ENCODE measurements around the gene TPM3. TPM values are rescaled to one million over a fixed set of nuclear protein-coding genes. Genes with fewer than 3 reads are reported as not detected.
"Not testable (repeated sequence)": the region's sequence is repeated elsewhere in the genome, so short reads cannot be mapped to it uniquely, and the experiment has no call there.

The TPM3 gene
- total RNA-seq, 2 experiments from 2014 or later, result 235 to 420 TPM

- Histone ChIP-seq H4K20me1 (ENCODE audit: insufficient read depth, low read length) (no peaks in the 10 kb centered on the region), H3K4me3 (ENCODE audit: low read depth, low read length, poor library complexity, severe bottlenecking) (no peak overlapping the region), H2AFZ (ENCODE audit: low read length) (no peak overlapping the region), H3K9me3 (ENCODE audit: low read length) (no peaks in the 10 kb centered on the region), H3K9me2 (ENCODE audit: insufficient read depth, low read length) (no peaks in the 10 kb centered on the region), H3K36me3 (ENCODE audit: insufficient read depth, low read length) (peaks cover 85% of the 10 kb centered on the region), H3K4me1 (ENCODE audit: insufficient read depth, low read length, poor library complexity, severe bottlenecking) (no peaks in the 10 kb centered on the region), H3K79me2 (ENCODE audit: insufficient read depth, low read depth, low read length) (peaks cover 6% of the 10 kb centered on the region; the same call in 1 of the 2 replicates), H3K4me2 (ENCODE audit: low read length) (no peak overlapping the region), H3K27ac (ENCODE audit: low read depth, low read length, poor library complexity, severe bottlenecking) (no peak overlapping the region)
- TF ChIP-seq, protein P1, sequence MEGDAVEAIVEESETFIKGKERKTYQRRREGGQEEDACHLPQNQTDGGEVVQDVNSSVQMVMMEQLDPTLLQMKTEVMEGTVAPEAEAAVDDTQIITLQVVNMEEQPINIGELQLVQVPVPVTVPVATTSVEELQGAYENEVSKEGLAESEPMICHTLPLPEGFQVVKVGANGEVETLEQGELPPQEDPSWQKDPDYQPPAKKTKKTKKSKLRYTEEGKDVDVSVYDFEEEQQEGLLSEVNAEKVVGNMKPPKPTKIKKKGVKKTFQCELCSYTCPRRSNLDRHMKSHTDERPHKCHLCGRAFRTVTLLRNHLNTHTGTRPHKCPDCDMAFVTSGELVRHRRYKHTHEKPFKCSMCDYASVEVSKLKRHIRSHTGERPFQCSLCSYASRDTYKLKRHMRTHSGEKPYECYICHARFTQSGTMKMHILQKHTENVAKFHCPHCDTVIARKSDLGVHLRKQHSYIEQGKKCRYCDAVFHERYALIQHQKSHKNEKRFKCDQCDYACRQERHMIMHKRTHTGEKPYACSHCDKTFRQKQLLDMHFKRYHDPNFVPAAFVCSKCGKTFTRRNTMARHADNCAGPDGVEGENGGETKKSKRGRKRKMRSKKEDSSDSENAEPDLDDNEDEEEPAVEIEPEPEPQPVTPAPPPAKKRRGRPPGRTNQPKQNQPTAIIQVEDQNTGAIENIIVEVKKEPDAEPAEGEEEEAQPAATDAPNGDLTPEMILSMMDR (conservative IDR thresholded peaks at IDR 0.05; ENCODE audit: low read length), result no peak
- TF ChIP-seq EZH2phosphoT487 (IDR thresholded peaks at IDR 0.05; ENCODE audit: borderline replicate concordance, low read depth, low read length), result no peak
- ChIA-PET CTCF (ENCODE audit: unreplicated experiment) (no interaction called here), POLR2A (no interaction called here)
- no peak for DNase-seq (ENCODE audit: low spot score)
- intact Hi-C loops (cut with micrococcal nuclease; ENCODE audit: unreplicated experiment), result no loop called here
- no TSS peak for BruUV-seq (replicated peaks)
Observed at GRCh38 chr1:154208677-154209388, 16.9 kb upstream of the TPM3 start.

- Histone ChIP-seq H3K4me3 (ENCODE audit: low read depth, low read length, poor library complexity, severe bottlenecking) (no peak overlapping the region), H3K4me2 (ENCODE audit: low read length) (no peak overlapping the region), H4K20me1 (ENCODE audit: insufficient read depth, low read length) (no peaks in the 10 kb centered on the region), H3K4me1 (ENCODE audit: insufficient read depth, low read length, poor library complexity, severe bottlenecking) (no peaks in the 10 kb centered on the region), H3K27ac (ENCODE audit: low read depth, low read length, poor library complexity, severe bottlenecking) (no peak overlapping the region), H2AFZ (ENCODE audit: low read length) (no peak overlapping the region), H3K36me3 (ENCODE audit: insufficient read depth, low read length) (peaks cover 69% of the 10 kb centered on the region), H3K9me3 (ENCODE audit: low read length) (no peaks in the 10 kb centered on the region), H3K79me2 (ENCODE audit: insufficient read depth, low read depth, low read length) (no peaks in the 10 kb centered on the region), H3K9me2 (ENCODE audit: insufficient read depth, low read length) (no peaks in the 10 kb centered on the region)
- TF ChIP-seq, protein P1 (conservative IDR thresholded peaks at IDR 0.05; ENCODE audit: low read length), result no peak
- TF ChIP-seq EZH2phosphoT487 (IDR thresholded peaks at IDR 0.05; ENCODE audit: borderline replicate concordance, low read depth, low read length), result no peak
- CTCF ChIA-PET (ENCODE audit: unreplicated experiment), result no interaction called here
- DNase-seq (ENCODE audit: low spot score), result no peak
- intact Hi-C loops (cut with micrococcal nuclease; ENCODE audit: unreplicated experiment), result no loop called here
- POLR2A ChIA-PET, result no interaction called here
- BruUV-seq (replicated peaks), result no TSS peak
Observed at GRCh38 chr1:154207262-154207661, 15.4 kb upstream of the TPM3 start.

GRCh38 chr1:154206196-154206595, 14.3 kb upstream of the TPM3 start, which contains the start of gene CFAP141:
Gene CFAP141 (minus strand): TSS chr1:154206333. CDS start chr1:154206307, 26 bp downstream.
- Histone ChIP-seq H4K20me1 (ENCODE audit: insufficient read depth, low read length) (no peaks in the 10 kb centered on the region), H3K9me3 (ENCODE audit: low read length) (no peaks in the 10 kb centered on the region), H3K9me2 (ENCODE audit: insufficient read depth, low read length) (no peaks in the 10 kb centered on the region), H3K36me3 (ENCODE audit: insufficient read depth, low read length) (peaks cover 59% of the 10 kb centered on the region), H2AFZ (ENCODE audit: low read length) (no peak within 1 kb of the TSS), H3K4me2 (ENCODE audit: low read length) (no peak within 1 kb of the TSS), H3K27ac (ENCODE audit: low read depth, low read length, poor library complexity, severe bottlenecking) (no peak within 1 kb of the TSS), H3K4me3 (ENCODE audit: low read depth, low read length, poor library complexity, severe bottlenecking) (no peak within 1 kb of the TSS), H3K79me2 (ENCODE audit: insufficient read depth, low read depth, low read length) (no peaks in the 10 kb centered on the region), H3K4me1 (ENCODE audit: insufficient read depth, low read length, poor library complexity, severe bottlenecking) (no peaks in the 10 kb centered on the region)
- no TSS peak for BruUV-seq (replicated peaks)
- intact Hi-C loops (cut with micrococcal nuclease; ENCODE audit: unreplicated experiment), result no loop called here
- DNase-seq (ENCODE audit: low spot score), result no peak
- POLR2A ChIA-PET, result no interaction called here
- TF ChIP-seq, protein P1 (conservative IDR thresholded peaks at IDR 0.05; ENCODE audit: low read length), result no peak
- no peak for TF ChIP-seq EZH2phosphoT487 (IDR thresholded peaks at IDR 0.05; ENCODE audit: borderline replicate concordance, low read depth, low read length)
- CTCF ChIA-PET (ENCODE audit: unreplicated experiment), result no interaction called here

- H3K9me3 ChIP-seq (ENCODE audit: low read length); H3K4me1 ChIP-seq (ENCODE audit: insufficient read depth, low read length, poor library complexity, severe bottlenecking); BruUV-seq (replicated peaks); H3K4me2 ChIP-seq (ENCODE audit: low read length); intact Hi-C loops (cut with micrococcal nuclease; ENCODE audit: unreplicated experiment); H3K4me3 ChIP-seq (ENCODE audit: low read depth, low read length, poor library complexity, severe bottlenecking); POLR2A ChIA-PET; H2AFZ ChIP-seq (ENCODE audit: low read length); H3K9me2 ChIP-seq (ENCODE audit: insufficient read depth, low read length); H3K79me2 ChIP-seq (ENCODE audit: insufficient read depth, low read depth, low read length); DNase-seq (ENCODE audit: low spot score); H3K27ac ChIP-seq (ENCODE audit: low read depth, low read length, poor library complexity, severe bottlenecking); H4K20me1 ChIP-seq (ENCODE audit: insufficient read depth, low read length); CTCF ChIA-PET (ENCODE audit: unreplicated experiment): not testable (repeated sequence)
- H3K36me3 ChIP-seq (ENCODE audit: insufficient read depth, low read length), result peaks cover 56% of the 10 kb centered on the region
Observed at GRCh38 chr1:154205778-154206177, 13.9 kb upstream of the TPM3 start.

All from OCI-LY7 (cell line).